GM21717 (cell line): ENCODE measurements around the gene PCDHB16.
"Not testable (repeated sequence)": the region's sequence is repeated elsewhere in the genome, so short reads cannot be mapped to it uniquely, and the experiment has no call there.

ENCODE experiments used
- ATAC-seq: cut with Tn5 transposase; IDR thresholded peaks from one replicate; pipeline ENCODE4 v1.9.1; 2021; ENCODE audit warnings: mild to moderate bottlenecking, moderate library complexity; ENCODE audit not compliant: unreplicated experiment

The PCDHB16 gene

GRCh38 chr5:141224844-141225243 lies 42.7 kb downstream of the PCDHB16 start:
- not testable (repeated sequence) for ATAC-seq

- not testable (repeated sequence) for ATAC-seq
Observed at GRCh38 chr5:141225421-141225820, 43.2 kb downstream of the PCDHB16 start.

- ATAC-seq, result no peak
Observed at GRCh38 chr5:141234109-141234667, 52.0 kb downstream of the PCDHB16 start.
